Stimulated activated CD8-positive, alpha-beta memory T cell treated with anti-CD3 and anti-CD28 coated beads, Interleukin-12 subunit alpha, Interleukin-12 subunit beta, amount 100 ng/mL, for 1 hour (primary cell): ENCODE data around the gene MAP7D1.

Experiments
- DNase-seq: peaks from one replicate; pipeline ENCODE4 v3.0.0-alpha.2; 2020; ENCODE audit warnings: low read depth

MAP7D1 gene

DNA sequence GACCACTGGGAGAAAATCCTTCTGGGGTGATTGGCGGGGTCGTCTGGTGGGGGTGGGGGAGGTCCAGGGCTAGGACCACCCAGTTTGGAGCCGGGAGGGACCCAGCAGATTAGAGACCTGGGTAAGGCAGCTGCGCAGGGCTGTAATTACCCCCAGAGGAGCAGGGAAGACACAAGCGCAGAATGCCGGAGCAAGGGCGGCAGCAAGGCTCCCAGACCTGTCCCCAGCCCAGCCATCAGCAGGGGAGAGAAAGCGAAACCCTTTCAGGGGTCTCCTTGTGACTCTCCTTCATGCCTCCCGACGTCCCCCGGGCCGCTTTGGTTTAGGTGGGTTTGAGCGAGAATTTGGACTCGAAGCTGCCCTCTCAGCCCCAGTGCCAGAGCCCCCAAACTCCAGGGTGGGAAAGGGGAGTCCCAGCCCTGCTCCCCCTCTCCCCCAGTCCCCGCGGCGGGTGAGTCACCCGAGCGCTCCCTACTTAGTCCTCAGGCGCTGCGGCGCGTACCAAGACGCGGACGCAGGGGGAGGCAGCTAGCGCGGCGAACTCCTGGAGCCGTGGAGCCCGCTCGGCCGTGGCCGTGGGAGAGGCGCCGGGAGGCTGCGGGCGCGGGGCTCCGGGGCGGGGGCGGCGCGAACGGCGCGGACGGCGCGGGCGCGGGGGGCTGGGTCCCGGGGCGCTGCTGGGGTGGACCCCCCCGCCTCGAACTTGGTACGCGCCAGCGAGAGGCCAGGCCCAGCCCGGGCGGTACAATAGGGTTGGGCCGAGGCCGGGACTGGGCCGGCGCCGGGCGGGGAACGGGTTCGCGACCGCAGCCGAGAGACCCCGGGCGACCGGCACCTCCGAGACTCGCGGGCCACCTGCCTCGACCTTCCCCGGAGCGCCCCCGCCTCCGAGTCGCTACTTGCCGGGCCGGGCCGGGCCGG, at the start of gene MAP7D1:
Gene MAP7D1, plus strand, starts transcription at position 753 of the 921 bp plus-strand sequence. CDS start 258 bp downstream, outside the sequence.
- peak; percentile 71 for DNase-seq

DNA sequence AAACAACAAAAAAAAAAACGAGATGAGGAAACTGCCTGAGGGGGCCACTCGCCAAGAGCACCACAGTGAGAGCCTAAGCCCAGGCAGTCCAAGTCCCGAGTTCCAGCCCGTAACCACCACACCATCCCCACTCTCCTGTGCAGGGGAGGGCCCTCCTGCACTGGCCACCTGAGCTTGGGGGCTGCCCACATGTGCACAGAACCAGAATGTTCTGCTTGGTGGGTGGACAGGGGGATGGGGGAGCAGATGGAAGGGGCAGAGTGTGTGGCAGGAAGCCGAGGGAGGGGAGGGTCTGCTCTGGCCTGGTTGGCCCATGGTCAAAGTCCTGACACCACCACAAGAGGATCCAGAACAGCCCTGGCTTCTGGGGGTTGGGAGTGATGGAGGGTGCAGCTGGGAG, 49.7 kb upstream of the MAP7D1 start:
- DNase-seq = no peak

DNA sequence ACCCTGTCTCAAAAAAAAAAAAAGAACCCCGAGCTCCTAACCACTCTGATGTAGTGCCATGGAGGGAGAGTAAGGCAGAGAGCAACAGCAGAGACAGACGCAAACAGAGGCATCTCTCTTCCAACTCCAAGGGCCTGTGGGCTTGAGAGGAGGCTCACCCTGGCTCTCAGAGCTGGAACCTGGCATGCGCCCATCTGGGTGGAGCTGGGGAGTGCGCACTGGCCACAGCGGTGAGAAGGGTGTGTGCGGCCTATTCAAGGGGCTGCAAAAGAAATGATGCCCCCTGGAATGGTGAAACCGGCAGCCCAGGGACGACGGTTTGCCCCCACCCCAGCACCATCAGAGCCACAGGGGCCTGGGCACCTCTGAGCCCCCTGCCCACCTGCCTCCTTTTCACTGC, 48.6 kb upstream of the MAP7D1 start:
- DNase-seq = no peak

DNA sequence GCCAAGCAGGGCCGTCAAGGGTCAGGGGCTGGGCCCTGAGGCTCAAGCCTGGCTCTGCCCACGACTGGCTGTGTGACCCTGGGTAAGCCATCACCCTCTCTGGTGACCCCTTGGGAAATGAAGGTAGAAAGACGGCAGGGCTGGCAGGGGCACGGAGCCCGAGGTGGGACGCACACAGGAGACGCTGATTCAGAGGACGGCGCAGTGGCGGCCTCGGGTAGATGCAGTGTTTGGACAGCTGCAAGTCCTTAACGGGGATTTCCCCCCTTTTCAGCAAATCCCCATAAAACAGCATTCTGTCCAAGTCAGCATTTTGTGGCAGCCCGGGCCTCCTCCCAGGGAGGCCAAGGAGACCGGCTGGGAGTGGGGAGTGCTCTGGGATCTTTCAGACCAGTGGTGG, 47.6 kb upstream of the MAP7D1 start:
- no peak for DNase-seq

DNA sequence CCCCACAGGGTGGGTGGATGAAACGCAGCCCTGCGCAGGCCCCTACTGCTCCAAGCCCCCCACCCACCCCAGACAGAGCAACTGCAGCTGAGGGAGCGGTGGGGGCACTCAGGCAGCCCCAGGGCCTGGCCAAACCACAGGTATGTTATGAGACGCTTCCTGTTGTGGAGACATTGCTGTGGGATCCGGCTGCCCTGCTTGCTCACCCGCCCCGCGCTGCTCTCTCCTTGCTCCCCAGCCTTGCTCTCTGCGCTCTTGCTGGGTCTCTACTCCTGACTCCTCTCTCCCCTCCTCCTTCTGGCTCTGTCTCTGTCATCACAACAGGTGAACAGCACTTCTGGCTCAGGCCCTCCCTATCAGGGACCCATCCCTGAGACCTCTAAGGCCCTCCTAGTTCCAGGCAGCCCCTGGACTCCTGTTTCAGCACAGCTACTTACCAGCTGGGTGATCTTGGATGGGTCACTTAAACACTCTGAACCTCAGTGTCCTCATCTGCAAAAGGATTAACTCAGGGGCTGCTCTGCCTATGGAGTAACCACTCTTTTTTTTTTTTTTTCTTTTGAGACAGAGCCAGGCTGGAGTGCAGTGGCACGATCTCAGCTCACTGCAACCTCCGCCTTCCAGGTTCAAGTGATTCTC, 46.8 kb upstream of the MAP7D1 start:
- peak; percentile 38 for DNase-seq

DNA sequence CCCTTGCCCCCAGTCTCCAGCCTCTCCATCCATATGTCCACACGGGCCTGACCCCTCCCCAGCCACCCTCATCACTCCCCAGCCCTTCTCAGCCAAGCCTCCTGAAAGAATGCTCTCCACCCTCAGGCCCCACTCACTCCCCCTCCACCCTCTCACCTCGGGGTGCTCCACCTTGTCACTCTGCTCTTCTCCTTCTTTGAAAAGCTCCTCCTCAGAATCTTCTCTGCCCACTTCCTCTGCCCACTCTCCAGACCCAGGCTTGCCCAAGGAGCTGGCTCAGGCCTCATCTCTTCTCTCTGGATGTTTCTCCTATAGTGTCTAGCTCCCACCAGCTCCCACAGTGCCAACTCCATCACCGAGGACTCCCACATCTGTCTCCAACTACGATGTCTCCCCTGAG, 44.8 kb upstream of the MAP7D1 start:
- DNase-seq = no peak

DNA sequence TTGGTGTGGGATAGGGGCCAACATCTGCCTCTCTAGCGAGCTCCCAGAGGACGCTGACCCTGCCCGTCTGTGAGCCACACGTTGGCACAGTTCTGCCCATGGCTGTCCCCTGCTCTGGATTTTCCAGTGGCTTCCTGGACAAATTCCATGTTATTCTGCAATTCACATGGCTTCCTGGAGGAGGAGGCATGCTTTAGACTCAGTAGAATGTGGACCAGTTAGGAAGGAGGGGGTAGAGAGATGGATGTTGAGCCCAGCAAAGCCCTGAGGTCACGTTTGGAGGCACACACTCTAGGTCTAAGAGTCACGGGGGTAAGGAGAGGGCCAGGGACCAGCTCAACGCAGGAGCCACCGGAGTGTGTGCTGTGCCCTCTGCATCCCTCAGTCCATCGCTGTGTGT, 43.1 kb upstream of the MAP7D1 start:
- DNase-seq = no peak

DNA sequence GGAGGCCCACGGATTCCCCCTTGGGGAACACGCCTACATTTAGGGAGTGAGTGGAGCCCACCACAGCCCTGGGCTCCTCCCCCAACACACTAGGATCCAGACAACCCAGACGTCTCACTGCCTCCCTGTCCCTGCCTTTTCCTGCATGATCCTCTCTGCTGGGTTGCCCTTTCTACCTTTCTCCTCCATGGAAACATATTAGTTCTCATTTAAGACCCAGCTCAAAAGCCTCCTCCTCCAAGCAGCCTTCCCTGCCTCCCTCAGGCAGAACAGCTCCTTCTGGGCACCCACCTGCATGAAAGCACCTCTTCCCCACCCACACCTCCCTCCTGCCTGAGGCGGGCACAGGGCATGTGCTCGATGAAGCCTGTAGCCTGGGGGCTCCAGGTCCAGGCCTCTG, 41.6 kb upstream of the MAP7D1 start:
- DNase-seq = no peak

DNA sequence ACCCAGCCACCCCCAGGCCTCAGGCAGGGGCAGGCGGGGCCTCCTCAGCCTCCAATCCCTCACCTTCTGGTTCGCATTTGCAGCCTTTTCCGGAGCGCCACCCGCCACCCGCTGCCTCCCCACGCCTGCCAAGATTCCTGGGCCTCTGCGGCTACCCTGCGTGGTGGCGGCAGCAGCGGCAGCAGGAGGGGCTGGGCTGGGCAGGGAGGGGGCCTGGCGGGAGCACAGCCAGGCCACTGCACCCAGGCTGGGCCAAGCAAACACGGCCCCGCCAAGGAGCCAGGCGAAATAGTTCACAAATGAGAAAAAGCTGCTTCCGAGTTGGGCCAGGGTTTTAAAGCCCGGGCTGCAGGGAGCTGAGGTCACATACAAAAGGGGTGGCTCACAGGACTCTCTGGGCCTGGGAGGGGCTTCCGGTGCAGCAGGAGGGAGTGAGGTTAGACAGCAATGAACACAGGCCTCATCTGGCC, 40.7 kb upstream of the MAP7D1 start:
- no peak for DNase-seq

DNA sequence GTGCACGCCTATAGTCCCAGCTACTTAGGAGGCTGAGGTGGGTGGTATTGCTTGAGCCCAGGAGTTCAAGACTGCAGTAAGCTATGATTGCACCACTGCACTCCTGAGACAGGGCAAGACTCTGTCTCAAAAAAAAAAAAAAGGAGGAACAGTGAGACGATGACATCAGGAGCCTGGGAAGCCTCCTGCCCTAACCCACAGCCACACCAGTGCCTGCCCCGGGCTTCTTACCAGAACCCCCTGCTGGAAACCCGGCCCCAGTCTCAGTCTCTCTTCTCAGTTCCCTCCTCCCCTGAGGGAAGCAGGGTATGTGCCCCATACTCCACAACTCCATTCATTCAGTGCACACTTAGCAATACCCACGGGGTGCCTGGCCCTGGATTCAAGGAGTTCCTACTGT, 40.0 kb upstream of the MAP7D1 start:
- DNase-seq = no peak

DNA sequence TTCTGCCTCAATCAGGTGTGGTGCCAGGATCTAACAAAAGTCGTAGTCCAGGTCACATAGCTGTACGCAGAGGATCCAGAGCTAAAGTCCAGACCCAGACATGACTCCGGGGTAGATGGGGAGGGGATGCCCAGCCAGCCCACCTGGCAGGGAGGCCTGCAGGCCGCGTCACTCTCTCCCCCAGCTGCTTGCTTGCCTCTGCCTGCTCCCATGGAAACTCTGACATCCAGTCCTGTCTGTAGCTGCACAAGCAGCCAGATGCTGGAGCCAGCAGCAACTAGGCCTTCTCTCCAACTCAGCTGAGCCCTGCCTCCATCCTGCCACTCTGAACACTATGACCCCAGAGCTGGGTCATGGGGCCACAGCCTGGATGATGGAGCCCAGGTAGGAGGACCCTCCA, 39.1 kb upstream of the MAP7D1 start:
- no peak for DNase-seq

DNA sequence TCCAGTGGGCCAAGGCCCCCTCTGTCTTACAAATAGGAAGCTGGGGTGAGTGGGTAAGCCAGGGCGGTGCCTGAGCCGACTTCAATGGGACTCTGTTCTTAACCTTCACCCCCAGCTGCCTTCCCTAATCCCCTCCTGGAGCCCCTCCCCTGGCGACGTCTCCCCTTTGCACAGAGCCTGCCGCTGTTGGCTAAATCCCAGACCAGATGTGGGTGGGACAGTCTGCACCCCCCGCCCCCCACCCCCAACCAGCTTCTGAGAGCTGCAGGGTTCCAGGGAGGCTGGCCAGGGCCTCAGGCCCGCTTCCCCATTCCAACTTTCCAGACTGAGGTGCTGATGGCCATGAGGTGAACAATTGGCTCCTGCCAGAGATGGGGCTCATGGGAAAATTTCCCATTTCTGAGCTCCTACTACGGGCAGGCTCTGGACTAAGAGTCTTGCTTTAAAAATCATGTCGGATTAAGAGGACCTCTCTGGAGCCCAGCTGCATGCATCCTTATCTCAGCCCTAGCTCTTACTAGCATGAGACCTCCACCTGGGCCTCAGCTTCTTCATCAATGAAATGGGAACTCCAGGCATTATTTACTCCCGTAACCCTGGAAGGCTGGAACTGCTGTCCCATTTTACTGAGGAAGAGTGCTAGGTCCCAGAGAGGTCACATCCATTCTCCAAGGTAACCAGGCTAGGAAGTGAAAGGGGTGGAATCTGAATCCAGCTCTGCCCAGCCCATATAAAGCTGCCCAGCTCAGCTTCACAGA, 37.3 kb upstream of the MAP7D1 start:
- DNase-seq = no peak

DNA sequence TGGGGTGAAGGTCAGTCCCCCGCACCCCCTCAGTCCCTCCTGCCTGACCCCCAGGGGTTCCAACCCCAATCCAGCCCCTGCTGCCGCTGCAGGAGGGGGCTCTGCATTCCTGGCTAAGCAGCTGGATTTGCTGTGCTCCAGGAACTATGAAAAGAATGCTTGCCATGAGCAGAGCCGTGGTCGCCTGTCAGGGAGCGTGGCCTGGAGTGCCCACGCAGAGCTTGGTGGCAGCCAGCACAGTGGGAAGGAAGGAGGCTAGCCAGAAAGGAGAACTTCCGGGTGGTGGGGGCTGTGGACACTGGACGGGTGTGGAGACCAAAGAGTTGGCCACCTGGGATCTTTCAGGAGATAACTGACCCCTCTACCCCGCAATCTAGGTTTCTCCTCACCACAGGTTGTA, 36.5 kb upstream of the MAP7D1 start:
- no peak for DNase-seq

DNA sequence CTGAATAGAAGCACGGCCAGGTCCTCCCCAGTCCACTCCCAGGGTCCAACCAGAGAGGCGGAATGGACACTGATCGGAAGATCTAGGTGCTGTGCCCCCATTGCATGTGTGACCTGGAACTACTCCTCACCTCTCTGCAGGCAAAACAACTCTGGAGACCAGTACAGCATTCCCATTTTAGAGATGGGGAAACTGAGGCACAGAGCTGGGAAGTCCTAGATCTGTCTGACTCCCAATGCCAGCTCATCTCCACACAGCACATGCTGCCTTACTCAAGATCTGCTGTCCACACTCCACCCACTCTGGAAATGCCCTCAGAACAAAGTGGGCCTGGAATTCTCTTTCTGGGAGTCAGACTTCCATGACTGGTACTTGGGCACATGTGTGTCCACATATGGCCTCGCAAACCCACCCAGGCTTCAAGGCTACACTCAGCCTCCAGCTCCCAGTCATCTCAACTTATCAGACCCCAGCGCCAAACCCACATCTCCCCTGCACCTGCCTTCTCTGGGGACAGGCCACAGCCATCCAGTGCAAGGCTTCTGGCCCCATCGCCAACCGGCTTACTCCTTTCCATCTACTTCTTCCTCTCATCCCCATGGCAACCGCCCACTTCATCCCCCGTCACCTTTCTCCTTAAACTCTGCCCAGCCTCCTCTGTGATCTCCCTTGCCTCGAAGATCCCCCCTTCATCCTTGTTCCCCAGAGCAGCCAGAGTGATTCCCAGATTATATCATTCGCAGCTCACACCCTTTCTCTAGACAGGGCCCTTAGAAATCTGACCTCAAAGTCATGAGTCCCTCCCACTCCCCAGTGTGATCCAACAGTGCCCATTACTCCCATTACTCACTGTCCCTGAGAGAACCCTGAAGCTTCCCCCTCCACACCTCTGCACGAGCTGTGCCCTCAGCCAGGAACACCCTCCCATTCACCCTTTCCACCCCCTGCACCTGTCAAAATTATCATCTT, 33.6 kb upstream of the MAP7D1 start:
- no peak for DNase-seq

DNA sequence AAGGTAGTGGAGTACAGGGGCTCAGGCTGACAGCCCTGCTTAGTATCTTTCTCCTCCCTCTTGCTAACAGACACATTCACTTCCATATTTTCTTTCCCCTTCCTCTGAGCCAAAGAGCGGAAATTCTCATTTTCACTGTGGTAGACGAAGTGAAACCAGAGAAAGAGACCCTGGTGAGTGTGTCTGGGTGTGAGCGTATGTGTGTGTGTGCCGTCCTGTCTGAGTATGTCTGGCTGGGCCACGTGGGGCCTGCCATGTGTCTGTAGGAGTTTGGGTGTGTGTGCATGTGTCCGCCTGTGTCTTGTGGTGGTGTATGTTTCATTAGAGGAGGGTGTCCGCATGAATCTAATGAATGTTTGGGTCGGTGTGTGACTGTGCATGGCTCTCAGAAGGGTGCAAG, 32.6 kb upstream of the MAP7D1 start:
- no peak for DNase-seq

DNA sequence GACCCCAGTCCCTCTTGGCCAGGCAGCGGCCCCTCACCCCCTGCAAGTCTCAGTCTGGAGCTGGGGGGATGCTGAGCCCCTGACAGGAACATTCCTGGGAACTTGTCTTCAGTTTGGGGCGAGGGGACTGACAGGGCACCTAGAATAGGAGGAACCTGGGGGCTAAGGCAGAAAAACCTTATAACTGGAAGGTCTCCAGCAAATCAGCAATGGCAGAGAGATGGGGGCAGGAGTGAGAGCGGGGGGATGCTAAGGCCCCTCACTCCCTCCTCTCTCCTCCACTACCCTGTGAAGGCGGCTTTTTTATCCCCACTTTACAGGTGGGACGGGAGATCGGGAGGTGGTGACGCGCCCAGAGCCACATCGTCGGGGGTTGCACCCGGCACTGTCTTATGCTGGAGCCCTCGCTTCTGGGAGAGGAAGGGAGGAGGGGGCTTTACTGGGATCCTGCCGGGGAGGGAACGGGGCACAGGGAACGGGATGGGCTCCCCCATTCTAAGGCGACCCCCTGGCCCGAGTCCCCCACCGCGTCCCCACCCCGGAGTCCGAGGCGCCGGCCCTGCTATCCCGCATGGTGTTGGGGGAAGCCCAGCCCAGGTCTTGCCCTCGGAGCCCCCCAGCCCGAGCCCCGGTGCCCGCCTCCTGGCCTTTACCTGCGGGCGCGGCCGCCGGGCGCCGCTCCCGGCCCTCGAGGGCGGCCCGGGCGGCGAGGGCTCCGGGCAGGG, 31.4 kb upstream of the MAP7D1 start:
- DNase-seq = no peak

DNA sequence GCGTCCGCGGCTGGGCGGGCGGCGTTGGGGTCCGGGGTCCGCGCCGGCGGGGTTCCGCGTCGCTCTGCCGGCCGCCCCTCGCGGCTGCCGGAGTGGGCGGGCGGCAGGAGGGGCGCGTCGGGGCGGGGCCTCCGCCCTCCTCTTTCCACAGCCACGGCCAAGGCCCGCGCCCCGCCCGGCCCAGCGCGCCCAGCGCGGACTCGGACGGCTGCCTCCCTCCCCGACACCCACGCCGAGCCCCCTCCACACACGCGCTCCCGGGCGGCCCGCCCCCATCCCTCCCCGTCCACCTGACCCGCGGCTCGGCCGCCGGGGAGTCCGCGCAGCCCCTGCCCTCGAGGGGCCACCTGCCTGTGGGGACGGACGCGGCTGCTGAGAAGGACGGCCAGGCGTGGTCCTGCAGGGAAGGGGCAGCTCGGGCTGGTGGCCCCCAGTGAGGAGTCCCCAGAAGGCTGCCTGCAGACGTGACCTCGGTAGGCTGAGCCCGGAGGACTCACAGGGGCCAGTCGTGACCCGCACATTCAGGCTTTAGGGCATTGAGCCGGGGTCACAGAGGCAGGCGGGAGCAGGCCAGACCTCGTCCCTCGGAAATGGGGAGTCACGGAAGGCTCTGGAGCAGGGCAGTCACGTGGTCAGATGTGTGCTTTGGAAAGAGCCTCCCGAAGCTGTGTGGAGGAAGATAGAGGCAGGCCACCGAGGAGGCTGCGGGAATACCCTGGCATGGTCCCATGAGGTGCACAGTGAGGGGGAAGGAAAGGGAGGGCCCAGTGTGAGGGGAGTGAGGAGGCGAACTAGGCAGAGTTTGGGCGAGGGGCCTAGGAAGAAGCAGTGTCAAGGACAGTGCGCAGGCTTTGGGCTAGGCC, 30.6 kb upstream of the MAP7D1 start, which contains the start of gene COL8A2:
Gene COL8A2, minus strand, starts transcription at position 94 of the 863 bp plus-strand sequence. CDS start 24,980 bp downstream, outside the sequence.
- no peak for DNase-seq

DNA sequence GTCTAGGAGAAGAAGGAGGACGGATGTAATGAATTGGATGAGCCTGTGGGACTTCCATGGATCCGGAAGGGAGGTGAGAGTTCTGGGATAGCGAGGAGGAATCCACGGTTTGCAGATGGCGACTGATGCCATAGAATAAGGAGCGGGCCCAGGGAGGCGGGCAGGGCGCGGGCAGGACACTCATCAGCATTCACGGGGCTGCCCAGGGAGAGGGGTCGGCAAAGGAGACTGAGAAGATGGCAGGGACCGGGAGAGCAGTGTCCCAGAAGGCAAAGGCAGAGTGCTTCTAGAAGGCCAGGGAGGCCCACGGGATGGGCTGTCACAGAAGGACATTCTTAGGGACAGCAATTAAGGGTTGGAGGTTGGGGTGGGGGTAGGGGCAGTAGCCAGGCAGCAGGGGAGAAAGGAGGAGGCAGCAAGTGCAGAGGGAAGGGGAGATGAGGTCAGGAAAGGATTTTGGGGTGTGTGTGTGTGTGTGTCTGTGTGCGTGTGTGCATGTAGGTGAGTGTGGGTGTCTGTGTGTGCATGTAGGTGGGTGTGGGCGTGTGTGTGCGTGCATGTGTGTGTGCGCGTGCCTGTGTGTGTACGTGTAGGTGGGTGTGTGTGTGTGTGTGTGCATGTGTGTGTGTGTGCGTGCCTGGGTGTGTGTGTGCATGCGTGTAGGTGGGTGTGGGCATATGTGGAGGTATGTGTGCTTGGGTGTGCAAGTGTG, 29.8 kb upstream of the MAP7D1 start:
- DNase-seq = no peak
